Karpas-422 (cell line): ENCODE data around the gene CRACDL. TPM values are rescaled to one million over a fixed set of nuclear protein-coding genes. Genes with fewer than 3 reads are reported as not detected.
"Not testable (repeated sequence)": the region's sequence is repeated elsewhere in the genome, so short reads cannot be mapped to it uniquely, and the experiment has no call there.

Experiments used
- DNase-seq: peaks from one replicate; pipeline ENCODE4 v3.0.0-alpha.2; 2015
- H2AFZ ChIP-seq: fragments of 200-600 bp; sonication (generic); 2 replicates; pipeline ENCODE4 v1.6.1; 2014; ENCODE audit warnings: antibody characterized with exemption, low read length, mixed read lengths
- H3K27ac ChIP-seq: fragments of 200-600 bp; sonication (generic); 2 replicates; pipeline ENCODE4 v1.5.1; 2014; ENCODE audit warnings: mild to moderate bottlenecking, low read length, moderate library complexity
- H3K27me3 ChIP-seq: fragments of 200-600 bp; sonication (generic); 2 replicates; pipeline ENCODE4 v1.6.1; 2014; ENCODE audit warnings: low read length, mixed read lengths
- H3K36me3 ChIP-seq: fragments of 200-600 bp; sonication (generic); 2 replicates; pipeline ENCODE4 v1.6.1; 2014; ENCODE audit warnings: low read length, mixed read lengths; ENCODE audit not compliant: insufficient read depth
- H3K4me1 ChIP-seq: fragments of 200-600 bp; sonication (generic); 2 replicates; pipeline ENCODE4 v1.6.1; 2014; ENCODE audit warnings: mild to moderate bottlenecking, low read length, mixed read lengths
- H3K4me2 ChIP-seq: fragments of 200-600 bp; sonication (generic); 2 replicates; pipeline ENCODE4 v1.6.1; 2014; ENCODE audit warnings: low read length, low read depth, mild to moderate bottlenecking; ENCODE audit not compliant: poor library complexity, severe bottlenecking
- H3K4me3 ChIP-seq: fragments of 200-600 bp; sonication (generic); 2 replicates; pipeline ENCODE4 v1.5.1; 2014; ENCODE audit warnings: mild to moderate bottlenecking, antibody characterized with exemption, low read length, mixed read lengths
- H3K79me2 ChIP-seq: fragments of 200-600 bp; sonication (generic); 2 replicates; pipeline ENCODE4 v1.6.1; 2014; ENCODE audit warnings: mild to moderate bottlenecking, low read length, mixed read lengths
- H3K9ac ChIP-seq: fragments of 200-600 bp; sonication (generic); 2 replicates; pipeline ENCODE4 v1.6.0; 2014; ENCODE audit warnings: low read length
- H3K9me2 ChIP-seq: fragments of 200-600 bp; sonication (generic), shearing (Covaris generic); replicated peaks from 2 replicates; pipeline ENCODE4 v1.6.0; 2014; ENCODE audit warnings: mild to moderate bottlenecking, low read length, moderate library complexity; ENCODE audit not compliant: insufficient read depth
- H3K9me3 ChIP-seq: fragments of 300-700, 200-600 bp; sonication (generic); 2 replicates; pipeline ENCODE4 v1.6.1; 2014; ENCODE audit warnings: low read length, mixed read lengths
- H4K20me1 ChIP-seq: fragments of 200-600 bp; sonication (generic); 2 replicates; pipeline ENCODE4 v1.6.1; 2014; ENCODE audit warnings: mild to moderate bottlenecking, antibody characterized with exemption, low read length, low read depth; ENCODE audit not compliant: insufficient read depth
- total RNA-seq: library from RNA; depleted of rRNA; stranded (reverse); fragments of >200 nt; shearing (Covaris generic); gene quantifications from 2 replicates; pipeline ENCODE4 v1.2.3, GENCODE V29; 2014; ENCODE audit warnings: low replicate concordance

The CRACDL gene
- total RNA-seq, 1 experiment from 2014 or later = 1.0 TPM

DNA sequence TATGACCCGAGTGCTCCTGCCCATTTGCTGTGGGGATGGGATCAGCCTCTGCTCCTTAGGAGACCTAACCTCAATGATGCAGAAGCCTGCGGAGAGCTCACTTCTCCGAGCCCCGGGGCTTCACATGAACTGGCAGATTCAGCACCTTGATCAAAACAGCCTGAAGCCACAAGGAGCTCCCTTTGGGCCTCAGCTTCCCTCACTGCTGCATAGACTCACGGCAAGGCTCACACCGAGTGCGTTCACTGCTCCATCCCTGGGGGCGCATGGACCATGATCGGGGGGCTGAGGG, 33.0 kb downstream of the CRACDL start:
- Histone ChIP-seq H2AFZ (no peak overlapping the region), H3K36me3 (no peaks in the 10 kb centered on the region)

GRCh38 chr2:98902209-98903063, 33.6 kb downstream of the CRACDL start:
- Histone ChIP-seq H3K4me3 (no peak overlapping the region), H3K79me2 (no peaks in the 10 kb centered on the region), H3K9me3 (no peaks in the 10 kb centered on the region), H3K9ac (no peak overlapping the region), H3K4me2 (no peak overlapping the region), H4K20me1 (no peaks in the 10 kb centered on the region), H3K36me3 (no peaks in the 10 kb centered on the region), H3K9me2 (no peaks in the 10 kb centered on the region), H3K27me3 (no peaks in the 10 kb centered on the region), H2AFZ (no peak overlapping the region), H3K27ac (no peak overlapping the region), H3K4me1 (peaks cover 17% of the 10 kb centered on the region)
- no peak for DNase-seq

More for the DNA sequence above, 33.0 kb downstream of the CRACDL start:
- Histone ChIP-seq H3K9me2 (no peaks in the 10 kb centered on the region), H4K20me1 (no peaks in the 10 kb centered on the region), H3K27ac (no peak overlapping the region), H3K27me3 (no peaks in the 10 kb centered on the region), H3K9me3 (no peaks in the 10 kb centered on the region), H3K79me2 (no peaks in the 10 kb centered on the region), H3K4me2 (no peak overlapping the region), H3K4me1 (peaks cover 23% of the 10 kb centered on the region), H3K4me3 (no peak overlapping the region), H3K9ac (no peak overlapping the region)
- no peak for DNase-seq

GRCh38 chr2:98901702-98902101, 34.3 kb downstream of the CRACDL start:
- Histone ChIP-seq H3K27ac (no peak overlapping the region), H3K79me2 (no peaks in the 10 kb centered on the region), H3K9ac (no peak overlapping the region), H3K4me2 (no peak overlapping the region), H3K9me3 (no peaks in the 10 kb centered on the region), H3K4me3 (no peak overlapping the region), H2AFZ (no peak overlapping the region), H3K27me3 (no peaks in the 10 kb centered on the region), H3K36me3 (no peaks in the 10 kb centered on the region), H4K20me1 (no peaks in the 10 kb centered on the region), H3K9me2 (no peaks in the 10 kb centered on the region), H3K4me1 (peaks cover 13% of the 10 kb centered on the region)
- no peak for DNase-seq

GRCh38 chr2:98901291-98901690, 34.7 kb downstream of the CRACDL start:
- Histone ChIP-seq H3K4me3 (no peak overlapping the region), H3K36me3 (no peaks in the 10 kb centered on the region), H4K20me1 (no peaks in the 10 kb centered on the region), H2AFZ (no peak overlapping the region), H3K9me3 (no peaks in the 10 kb centered on the region), H3K4me1 (peaks cover 15% of the 10 kb centered on the region), H3K27ac (no peak overlapping the region), H3K9me2 (no peaks in the 10 kb centered on the region), H3K27me3 (no peaks in the 10 kb centered on the region), H3K79me2 (no peaks in the 10 kb centered on the region), H3K4me2 (no peak overlapping the region), H3K9ac (no peak overlapping the region)
- DNase-seq = no peak

GRCh38 chr2:98900721-98901120, 35.3 kb downstream of the CRACDL start:
- H3K9me2 ChIP-seq = no peaks in the 10 kb centered on the region
- no peak overlapping the region for H3K27ac ChIP-seq
- no peak overlapping the region for H3K4me2 ChIP-seq
- H4K20me1 ChIP-seq = no peaks in the 10 kb centered on the region
- no peak overlapping the region for H2AFZ ChIP-seq
- DNase-seq = no peak
- no peaks in the 10 kb centered on the region for H3K79me2 ChIP-seq
- H3K9ac ChIP-seq = no peak overlapping the region
- peaks cover 20% of the 10 kb centered on the region for H3K4me1 ChIP-seq
- H3K9me3 ChIP-seq = no peaks in the 10 kb centered on the region
- H3K36me3 ChIP-seq = no peaks in the 10 kb centered on the region
- no peak overlapping the region for H3K4me3 ChIP-seq
- no peaks in the 10 kb centered on the region for H3K27me3 ChIP-seq

- not testable (repeated sequence) for H3K4me2 ChIP-seq, H3K9me3 ChIP-seq, H3K9ac ChIP-seq, H3K27ac ChIP-seq, DNase-seq, H4K20me1 ChIP-seq, H3K9me2 ChIP-seq, H3K4me3 ChIP-seq, H3K79me2 ChIP-seq, H3K36me3 ChIP-seq, H3K27me3 ChIP-seq, H2AFZ ChIP-seq
- peaks cover 27% of the 10 kb centered on the region for H3K4me1 ChIP-seq
Observed at GRCh38 chr2:98899703-98900078, 36.3 kb downstream of the CRACDL start.

DNA sequence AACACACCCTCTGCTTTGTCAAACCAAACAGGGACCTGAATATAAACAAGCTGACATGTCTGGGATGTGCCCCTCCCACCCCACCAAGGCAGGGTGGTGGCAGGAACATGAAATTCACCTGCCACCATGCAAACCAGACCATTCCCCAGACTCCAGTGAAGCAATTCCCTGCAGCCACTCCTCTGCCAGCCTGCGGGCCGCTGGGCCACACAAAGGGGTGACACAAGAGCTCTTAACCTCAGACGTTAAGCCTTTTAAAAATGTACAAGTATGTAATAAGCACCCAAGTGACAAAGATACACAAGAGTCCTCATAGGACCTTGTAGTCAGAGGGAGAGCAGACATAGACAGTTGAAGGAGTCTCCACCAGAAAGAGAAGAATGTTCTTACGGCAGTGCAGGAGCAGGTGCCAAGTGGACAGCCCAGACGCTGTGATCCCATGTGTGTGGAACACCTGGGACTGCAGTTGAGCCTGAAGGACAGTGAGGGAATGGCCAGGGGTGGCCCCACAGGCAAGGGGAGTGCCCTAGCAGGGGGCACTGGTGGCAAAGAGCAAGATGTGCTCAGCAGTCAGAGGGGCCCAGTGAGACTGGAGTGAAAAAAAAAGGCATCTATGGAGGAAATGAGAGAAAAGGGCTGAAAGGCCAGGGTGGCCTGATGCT, 36.9 kb downstream of the CRACDL start:
- H4K20me1 ChIP-seq = no peaks in the 10 kb centered on the region
- peaks cover 24% of the 10 kb centered on the region for H3K4me1 ChIP-seq
- no peaks in the 10 kb centered on the region for H3K9me3 ChIP-seq
- DNase-seq = no peak
- no peaks in the 10 kb centered on the region for H3K27me3 ChIP-seq
- no peak overlapping the region for H2AFZ ChIP-seq
- no peak overlapping the region for H3K9ac ChIP-seq
- H3K27ac ChIP-seq = no peak overlapping the region
- H3K9me2 ChIP-seq = no peaks in the 10 kb centered on the region
- no peaks in the 10 kb centered on the region for H3K36me3 ChIP-seq
- no peak overlapping the region for H3K4me3 ChIP-seq
- H3K4me2 ChIP-seq = no peak overlapping the region
- no peaks in the 10 kb centered on the region for H3K79me2 ChIP-seq

- no peak for DNase-seq
- Histone ChIP-seq H4K20me1 (no peaks in the 10 kb centered on the region), H3K9me3 (no peaks in the 10 kb centered on the region), H3K36me3 (no peaks in the 10 kb centered on the region), H3K4me2 (no peak overlapping the region), H3K4me1 (peaks cover 25% of the 10 kb centered on the region), H3K27me3 (no peaks in the 10 kb centered on the region), H3K4me3 (no peak overlapping the region), H3K79me2 (no peaks in the 10 kb centered on the region), H3K27ac (no peak overlapping the region), H3K9me2 (no peaks in the 10 kb centered on the region), H3K9ac (no peak overlapping the region), H2AFZ (no peak overlapping the region)
Observed at GRCh38 chr2:98898423-98898841, 37.6 kb downstream of the CRACDL start.
